Measurements from ENCODE around the gene SUN5. TPM values are rescaled to one million over a fixed set of nuclear protein-coding genes. Genes with fewer than 3 reads are reported as not detected.

SUN5 gene
- total RNA-seq, 1 experiment from 2014 or later, result not detected

- ChIA-PET CTCF (no interaction called here), POLR2A (no interaction called here)
- in situ Hi-C loops (cut with HindIII; ENCODE audit: low pct_unique_long_range_greater_than_20kb, low sequenced_read_pairs) (no loop called here), intact Hi-C loops (cut with micrococcal nuclease; ENCODE audit: unreplicated experiment) (no loop called here)
- H3K9me3 ChIP-seq (ENCODE audit: control insufficient read depth, insufficient read depth, low read depth, low read length), result peaks cover 4% of the 10 kb centered on the region; the same call in 1 of the 2 replicates
- no peak for TF ChIP-seq CTCF (IDR thresholded peaks at IDR 0.05)
- no peak for TF ChIP-seq REST (IDR thresholded peaks at IDR 0.05; ENCODE audit: insufficient read depth in 1 of 2, low read depth in 2 of 2, low read length in 1 of 2)
- TF ChIP-seq SIN3A (IDR thresholded peaks at IDR 0.05; ENCODE audit: borderline replicate concordance, insufficient read depth, low read depth, low read length), result no peak
- no peak for TF ChIP-seq POLR2AphosphoS5 (IDR thresholded peaks at IDR 0.05; ENCODE audit: low read depth, low read length)
- TF ChIP-seq TCF7L2 (IDR thresholded peaks at IDR 0.05; ENCODE audit: low read depth, low read length), result no peak
- DNase-seq (ENCODE audit: low read depth, low spot score) (no peak), ATAC-seq (no peak)
- peaks cover 3% of the 10 kb centered on the region; the same call in 1 of the 2 replicates for H3K27me3 ChIP-seq (ENCODE audit: control insufficient read depth, insufficient read depth, low read length)
- H3K36me3 ChIP-seq (ENCODE audit: control insufficient read depth, insufficient read depth, low read length), result no peaks in the 10 kb centered on the region
- H3K27ac ChIP-seq (ENCODE audit: low read length), result no peak overlapping the region
- H3K4me3 ChIP-seq (ENCODE audit: low read depth in 2 of 2, low read length in 2 of 2), result no peak overlapping the region
- H3K4me1 ChIP-seq (ENCODE audit: control insufficient read depth, insufficient read depth, low read length), result no peaks in the 10 kb centered on the region
- no TSS peak for BruUV-seq (replicated peaks)
These were observed 4.5 kb downstream of the SUN5 start for GRCh38 chr20:32999603-33000250.

- intact Hi-C loops (cut with micrococcal nuclease; ENCODE audit: unreplicated experiment), result no loop called here
- TF ChIP-seq REST (IDR thresholded peaks at IDR 0.05; ENCODE audit: insufficient read depth in 1 of 2, low read depth in 2 of 2, low read length in 1 of 2) (no peak), SIN3A (IDR thresholded peaks at IDR 0.05; ENCODE audit: borderline replicate concordance, insufficient read depth, low read depth, low read length) (no peak), TCF7L2 (IDR thresholded peaks at IDR 0.05; ENCODE audit: low read depth, low read length) (no peak), CTCF (IDR thresholded peaks at IDR 0.05) (no peak)
- H3K4me1 ChIP-seq (ENCODE audit: control insufficient read depth, insufficient read depth, low read length), result no peaks in the 10 kb centered on the region
- DNase-seq (ENCODE audit: low read depth, low spot score) (no peak), ATAC-seq (no peak)
- H3K27ac ChIP-seq (ENCODE audit: low read length), result no peak overlapping the region
- in situ Hi-C loops (cut with HindIII; ENCODE audit: low pct_unique_long_range_greater_than_20kb, low sequenced_read_pairs), result no loop called here
- peaks cover 3% of the 10 kb centered on the region; the same call in 1 of the 2 replicates for H3K27me3 ChIP-seq (ENCODE audit: control insufficient read depth, insufficient read depth, low read length)
- peaks cover 4% of the 10 kb centered on the region; the same call in 1 of the 2 replicates for H3K9me3 ChIP-seq (ENCODE audit: control insufficient read depth, insufficient read depth, low read depth, low read length)
- CTCF ChIA-PET, result no interaction called here
- POLR2A ChIA-PET, result no interaction called here
- H3K4me3 ChIP-seq (ENCODE audit: low read depth in 2 of 2, low read length in 2 of 2), result no peak overlapping the region
- H3K36me3 ChIP-seq (ENCODE audit: control insufficient read depth, insufficient read depth, low read length), result no peaks in the 10 kb centered on the region
- no TSS peak for BruUV-seq (replicated peaks)
These were observed 6.8 kb downstream of the SUN5 start for GRCh38 chr20:32997431-32997830.

Data from Panc1 (cell line).